Naive thymus-derived CD4-positive, alpha-beta T cell (primary cell): ENCODE measurements around the gene SH3D19. TPM values are rescaled to one million over a fixed set of nuclear protein-coding genes. Genes with fewer than 3 reads are reported as not detected.

Source experiments
- ATAC-seq: fragments of 150-1000 bp; cut with Tn5 transposase; 2 replicates; pipeline ENCODE4 v1.10.0; 2021; ENCODE audit warnings: mild to moderate bottlenecking, moderate library complexity
- CTCF ChIA-PET: fragments of 350-600 bp; sonication (Branson Sonifier 250); formaldehyde crosslinking; loops from one replicate; lab custom pipeline; 2021; ENCODE audit warnings: antibody characterized with exemption; lab: Charles Lee
- POLR2A ChIA-PET: fragments of 350-600 bp; sonication (Branson Sonifier 250); formaldehyde crosslinking; loops from one replicate; lab custom pipeline; 2021; ENCODE audit warnings: antibody characterized with exemption, inconsistent platforms; lab: Charles Lee
- DNase-seq, 9 donors: peaks; one replicate each; pipeline versions ENCODE4 v3.0.0 to v3.0.0-alpha.2; 2020 to 2022; ENCODE audit warnings: mixed read lengths in 1 of 9
- H3K27ac ChIP-seq: one replicate; pipeline ENCODE4 v1.7.0; 2013; ENCODE audit warnings: mild to moderate bottlenecking, low read depth, low read length, moderate library complexity
- H3K27me3 ChIP-seq, 2 donors: one replicate each; pipeline ENCODE4 v1.7.0; 2013; ENCODE audit warnings: low read length in 2 of 2, mild to moderate bottlenecking in 2 of 2, moderate library complexity in 2 of 2; ENCODE audit not compliant: control insufficient read depth in 2 of 2, insufficient read depth in 2 of 2
- H3K36me3 ChIP-seq, 3 experiments: 1 replicate in 2 of 3; 2 replicates in 1 of 3; pipeline ENCODE4 v1.7.0; 2013; ENCODE audit warnings: low read length in 3 of 3, mild to moderate bottlenecking in 3 of 3, moderate library complexity in 1 of 3; ENCODE audit not compliant: insufficient read depth in 3 of 3, control insufficient read depth in 2 of 3
- H3K4me1 ChIP-seq, 2 donors: one replicate each; pipeline ENCODE4 v1.7.0; 2013; ENCODE audit warnings: low read length in 2 of 2, mild to moderate bottlenecking in 2 of 2, moderate library complexity in 1 of 2; ENCODE audit not compliant: control insufficient read depth in 2 of 2, insufficient read depth in 2 of 2
- H3K4me3 ChIP-seq: 2 replicates; pipeline ENCODE4 v1.7.0; 2013; ENCODE audit warnings: mild to moderate bottlenecking, low read length
- H3K9me3 ChIP-seq, 3 experiments: 1 replicate in 2 of 3; 2 replicates in 1 of 3; pipeline ENCODE4 v1.7.0; 2013; ENCODE audit warnings: low read length in 3 of 3; ENCODE audit not compliant: control insufficient read depth in 2 of 3
- H3K27ac Mint-ChIP-seq, 9 donors: one replicate each; pipeline ENCODE4 v1.8.0; 2020 to 2022; ENCODE audit warnings: mixed read lengths in 9 of 9, mild to moderate bottlenecking in 8 of 9, moderate library complexity in 5 of 9, inconsistent platforms in 2 of 9
- H3K27me3 Mint-ChIP-seq, 5 donors: one replicate each; pipeline ENCODE4 v1.8.0; 2021 to 2022; ENCODE audit warnings: mixed read lengths in 5 of 5, mild to moderate bottlenecking in 1 of 5
- H3K36me3 Mint-ChIP-seq, 5 donors: one replicate each; pipeline ENCODE4 v1.8.0; 2020 to 2022; ENCODE audit warnings: mixed read lengths in 5 of 5, mild to moderate bottlenecking in 3 of 5, inconsistent platforms in 1 of 5
- H3K4me1 Mint-ChIP-seq, 7 donors: one replicate each; pipeline ENCODE4 v1.8.0; 2020 to 2022; ENCODE audit warnings: mixed read lengths in 7 of 7, mild to moderate bottlenecking in 3 of 7, inconsistent platforms in 1 of 7
- H3K4me3 Mint-ChIP-seq, 10 donors: one replicate each; pipeline ENCODE4 v1.8.0; 2020 to 2022; ENCODE audit warnings: mild to moderate bottlenecking in 10 of 10, mixed read lengths in 10 of 10, moderate library complexity in 6 of 10, inconsistent platforms in 2 of 10
- H3K9me3 Mint-ChIP-seq, 11 donors: one replicate each; pipeline ENCODE4 v1.8.0; 2020 to 2022; ENCODE audit warnings: mixed read lengths in 11 of 11, mild to moderate bottlenecking in 4 of 11, inconsistent platforms in 1 of 11, moderate library complexity in 1 of 11
- intact Hi-C, 2 donors: fragments of 100-400 bp; cut with micrococcal nuclease; formaldehyde crosslinking; loops; one replicate each; pipeline ENCODE4 v1.15.1; 2023
- polyA plus RNA-seq, 2 donors: library from polyadenylated mRNA; unstranded; fragments of 300-500 nt; fragmentation: Illumina TruSeq; gene quantifications; one replicate each; pipeline ENCODE4 v1.2.3, GENCODE V29; 2021
- total RNA-seq, 6 experiments: library from RNA in 5 of 6; stranded (reverse) in 5 of 6; gene quantifications; 1 replicate in 5 of 6; 2 replicates in 1 of 6; pipeline ENCODE4 v1.2.3 and lab custom pipeline; 2021 to 2026

SH3D19 gene
- total and polyA plus RNA-seq, 7 experiments from 2014 or later = 0.66 to 1.8 (median 1.0) TPM; not detected in 2

DNA sequence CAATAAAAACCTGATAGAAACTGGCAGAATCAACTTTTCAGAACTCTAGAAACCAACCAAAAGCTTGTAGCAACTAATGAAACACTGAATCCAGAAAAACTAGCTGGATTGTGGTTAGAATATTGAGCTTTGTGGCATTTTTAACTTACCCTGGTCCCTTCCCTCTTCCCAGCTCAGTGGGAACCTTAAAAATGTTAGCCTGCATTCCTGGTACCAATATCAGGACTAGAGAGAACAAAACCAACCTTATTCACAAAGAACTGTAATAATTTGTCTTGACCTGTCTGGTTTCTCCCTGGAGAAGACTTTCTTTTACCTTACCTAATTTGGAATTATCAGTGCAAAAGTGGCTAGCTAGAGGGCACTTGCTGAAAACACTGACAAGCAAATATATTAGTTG is 21.2 kb downstream of the SH3D19 start:
- H3K27ac Mint-ChIP-seq = no peak overlapping the region
- Histone ChIP-seq H3K27ac (no peak overlapping the region), H3K4me1 (no peaks in the 10 kb centered on the region), H3K27me3 (no peaks in the 10 kb centered on the region), H3K4me3 (no peak overlapping the region), H3K36me3 (no peaks in the 10 kb centered on the region), H3K9me3 (no peaks in the 10 kb centered on the region)
- peaks cover 0 to 2% (median 0%) of the 10 kb centered on the region in 11 donors for H3K9me3 Mint-ChIP-seq
- no peak overlapping the region for H3K4me3 Mint-ChIP-seq
- H3K27me3 Mint-ChIP-seq = peaks cover 0 to 8% (median 0%) of the 10 kb centered on the region in 5 donors
- DNase-seq (no peak), ATAC-seq (no peak)
- no peaks in the 10 kb centered on the region for H3K36me3 Mint-ChIP-seq
- CTCF ChIA-PET = no interaction called here
- no peaks in the 10 kb centered on the region for H3K4me1 Mint-ChIP-seq
- POLR2A ChIA-PET = no interaction called here
- intact Hi-C loops = no loop called here

DNA sequence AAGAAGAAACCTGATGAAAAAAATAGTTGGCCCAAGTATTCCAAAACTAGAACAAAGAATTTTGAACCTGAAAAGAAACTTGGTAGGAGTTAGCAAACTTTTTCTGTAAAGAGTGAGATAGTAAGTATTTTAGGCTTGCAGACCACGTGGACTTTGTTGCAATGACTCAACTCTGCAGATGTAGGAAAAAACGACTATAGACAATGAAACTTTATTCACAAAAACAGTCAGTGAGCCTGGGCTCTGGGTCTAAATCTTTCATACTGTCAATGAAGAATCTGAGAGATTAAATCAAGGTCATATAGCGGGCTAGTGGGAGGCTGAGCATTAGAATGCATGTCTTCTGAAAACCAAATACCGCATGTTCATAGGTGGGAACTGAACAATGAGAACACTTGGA is 23.0 kb downstream of the SH3D19 start:
- intact Hi-C loops = no loop called here
- Histone ChIP-seq H3K36me3 (no peaks in the 10 kb centered on the region), H3K27me3 (no peaks in the 10 kb centered on the region), H3K4me3 (no peak overlapping the region), H3K9me3 (no peaks in the 10 kb centered on the region), H3K27ac (no peak overlapping the region), H3K4me1 (no peaks in the 10 kb centered on the region)
- ChIA-PET CTCF (no interaction called here), POLR2A (no interaction called here)
- ATAC-seq (no peak), DNase-seq (no peak)
- Mint-ChIP-seq H3K27me3 (peaks cover 0 to 11% (median 5%) of the 10 kb centered on the region in 5 donors), H3K4me3 (no peak overlapping the region), H3K36me3 (no peaks in the 10 kb centered on the region), H3K9me3 (peaks cover 0 to 2% (median 0%) of the 10 kb centered on the region in 11 donors), H3K4me1 (no peaks in the 10 kb centered on the region), H3K27ac (no peak overlapping the region)

DNA sequence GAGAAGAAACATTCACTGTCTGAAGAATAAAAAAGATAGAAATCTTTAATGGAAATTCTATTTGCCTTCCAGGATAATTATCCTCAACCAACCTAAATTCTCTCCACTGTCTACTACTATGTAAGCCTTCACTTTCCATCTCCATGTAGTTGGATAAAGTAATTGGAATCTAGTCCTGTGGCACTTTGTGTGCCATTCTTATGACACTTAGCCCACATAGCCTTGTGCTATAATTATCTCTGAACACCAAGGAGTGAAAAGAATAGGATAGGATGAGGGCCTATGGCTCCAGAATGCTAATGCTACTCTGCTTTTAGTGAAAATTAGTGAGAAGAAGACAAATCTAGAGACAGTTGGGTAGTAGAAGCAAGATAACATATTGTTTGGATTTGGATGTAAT is 28.2 kb downstream of the SH3D19 start:
- Histone ChIP-seq H3K9me3 (no peaks in the 10 kb centered on the region), H3K27me3 (no peaks in the 10 kb centered on the region), H3K36me3 (no peaks in the 10 kb centered on the region), H3K4me1 (no peaks in the 10 kb centered on the region), H3K4me3 (no peak overlapping the region), H3K27ac (no peak overlapping the region)
- DNase-seq (no peak), ATAC-seq (no peak)
- Mint-ChIP-seq H3K4me3 (no peak overlapping the region), H3K27ac (no peak overlapping the region), H3K27me3 (peaks cover 0 to 11% (median 4%) of the 10 kb centered on the region in 5 donors), H3K4me1 (no peaks in the 10 kb centered on the region), H3K36me3 (no peaks in the 10 kb centered on the region), H3K9me3 (peaks cover 0 to 2% (median 0%) of the 10 kb centered on the region in 11 donors)
- POLR2A ChIA-PET = no interaction called here
- intact Hi-C loops = no loop called here
- CTCF ChIA-PET = no interaction called here

DNA sequence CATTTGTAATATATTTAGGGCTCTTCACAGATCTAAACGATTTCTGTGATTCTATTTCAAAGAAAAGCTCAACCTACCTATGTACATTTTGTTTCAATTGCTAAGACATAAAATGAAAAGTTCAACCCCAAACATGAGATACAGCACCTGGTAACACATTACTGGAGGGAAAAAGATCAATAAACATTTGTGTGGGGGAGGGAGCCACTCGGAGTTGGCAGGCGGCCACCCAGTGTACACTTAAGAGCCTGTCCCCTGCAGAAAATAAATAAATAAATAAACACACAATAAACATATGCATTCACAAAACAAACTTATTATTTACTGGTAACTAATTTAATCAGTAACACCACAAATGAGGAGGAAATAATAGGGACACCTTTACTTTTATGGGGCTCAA is 29.2 kb downstream of the SH3D19 start:
- Mint-ChIP-seq H3K9me3 (no peaks in the 10 kb centered on the region), H3K36me3 (no peaks in the 10 kb centered on the region), H3K27ac (no peak overlapping the region), H3K27me3 (peaks cover 0 to 7% (median 4%) of the 10 kb centered on the region in 5 donors), H3K4me3 (no peak overlapping the region), H3K4me1 (no peaks in the 10 kb centered on the region)
- no peak for ATAC-seq
- H3K4me1 ChIP-seq = no peaks in the 10 kb centered on the region
- no peaks in the 10 kb centered on the region for H3K36me3 ChIP-seq
- H3K27ac ChIP-seq = no peak overlapping the region
- H3K4me3 ChIP-seq = no peak overlapping the region
- H3K9me3 ChIP-seq = no peaks in the 10 kb centered on the region
- POLR2A ChIA-PET = no interaction called here
- CTCF ChIA-PET = no interaction called here
- H3K27me3 ChIP-seq = no peaks in the 10 kb centered on the region
- DNase-seq = no peak
- intact Hi-C loops = no loop called here

DNA sequence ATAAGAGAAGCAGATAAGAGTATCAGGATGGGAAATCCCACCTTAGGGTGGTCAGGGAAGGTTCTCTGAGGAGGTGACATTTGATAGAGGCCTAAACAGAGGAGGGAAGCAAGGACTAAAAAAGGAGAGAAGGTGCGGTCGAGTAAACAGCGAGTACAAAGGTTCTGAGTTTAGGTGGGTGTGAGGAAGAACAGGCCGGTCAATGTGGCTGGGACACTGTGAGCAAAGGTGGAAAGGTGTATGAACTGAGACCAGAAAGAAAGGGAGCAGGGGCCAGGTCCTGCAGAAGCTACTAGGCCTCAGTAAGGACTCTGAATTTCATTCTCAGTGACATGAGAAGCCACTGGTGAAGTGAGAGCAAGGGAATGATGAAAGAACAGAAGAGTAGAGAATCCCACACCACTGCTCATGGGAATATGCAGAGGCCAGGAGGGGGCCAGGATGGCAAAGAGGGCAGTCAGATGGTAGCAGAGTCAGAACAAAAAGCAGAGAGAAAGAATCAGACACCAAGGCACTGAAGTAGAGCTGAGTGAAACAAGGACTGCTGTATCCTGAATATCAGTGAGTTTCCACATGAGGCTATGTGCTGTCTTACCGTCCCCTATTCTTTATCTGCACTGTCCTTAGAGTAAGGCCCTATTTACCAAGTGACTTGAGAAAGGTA is 30.4 kb downstream of the SH3D19 start:
- DNase-seq = no peak
- ChIA-PET CTCF (no interaction called here), POLR2A (no interaction called here)
- no peak for ATAC-seq
- Histone ChIP-seq H3K27ac (no peak overlapping the region), H3K36me3 (no peaks in the 10 kb centered on the region), H3K4me3 (no peak overlapping the region), H3K9me3 (no peaks in the 10 kb centered on the region), H3K27me3 (no peaks in the 10 kb centered on the region), H3K4me1 (no peaks in the 10 kb centered on the region)
- H3K27ac Mint-ChIP-seq = no peak overlapping the region
- H3K9me3 Mint-ChIP-seq = peaks cover 0 to 3% (median 0%) of the 10 kb centered on the region in 11 donors
- intact Hi-C loops = no loop called here
- H3K4me1 Mint-ChIP-seq = no peaks in the 10 kb centered on the region
- H3K4me3 Mint-ChIP-seq = no peak overlapping the region
- no peaks in the 10 kb centered on the region for H3K36me3 Mint-ChIP-seq
- H3K27me3 Mint-ChIP-seq = peaks cover 0 to 5% (median 3%) of the 10 kb centered on the region in 5 donors

DNA sequence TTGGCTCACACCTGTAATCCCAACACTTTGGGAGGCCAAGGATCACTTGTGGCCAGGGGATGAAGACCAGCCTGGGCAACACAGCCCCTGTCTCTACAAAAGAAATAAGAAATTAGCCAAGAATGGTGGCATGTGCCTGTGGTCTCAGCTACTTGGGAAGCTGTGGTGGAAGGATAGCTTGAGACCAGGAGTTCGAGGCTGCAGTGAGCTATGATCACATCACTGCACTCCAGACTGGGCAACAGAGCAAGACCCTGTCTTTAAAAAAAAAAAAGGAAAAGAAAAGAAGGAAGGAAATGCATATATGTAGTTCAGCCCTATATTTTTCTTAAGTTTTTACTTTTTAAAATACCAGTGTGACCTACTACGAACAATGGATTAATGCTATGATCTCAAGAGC is 33.4 kb downstream of the SH3D19 start:
- POLR2A ChIA-PET = no interaction called here
- no peak overlapping the region for H3K27ac ChIP-seq
- intact Hi-C loops = no loop called here
- Mint-ChIP-seq H3K27me3 (no peaks in the 10 kb centered on the region), H3K9me3 (peaks cover 0 to 6% (median 0%) of the 10 kb centered on the region in 11 donors), H3K27ac (no peak overlapping the region), H3K4me1 (no peaks in the 10 kb centered on the region), H3K4me3 (no peak overlapping the region), H3K36me3 (no peaks in the 10 kb centered on the region)
- CTCF ChIA-PET = no interaction called here
- ATAC-seq (no peak), DNase-seq (no peak)
- H3K36me3 ChIP-seq = no peaks in the 10 kb centered on the region
- H3K4me1 ChIP-seq = no peaks in the 10 kb centered on the region
- H3K4me3 ChIP-seq = no peak overlapping the region
- H3K9me3 ChIP-seq = no peaks in the 10 kb centered on the region
- no peaks in the 10 kb centered on the region for H3K27me3 ChIP-seq

DNA sequence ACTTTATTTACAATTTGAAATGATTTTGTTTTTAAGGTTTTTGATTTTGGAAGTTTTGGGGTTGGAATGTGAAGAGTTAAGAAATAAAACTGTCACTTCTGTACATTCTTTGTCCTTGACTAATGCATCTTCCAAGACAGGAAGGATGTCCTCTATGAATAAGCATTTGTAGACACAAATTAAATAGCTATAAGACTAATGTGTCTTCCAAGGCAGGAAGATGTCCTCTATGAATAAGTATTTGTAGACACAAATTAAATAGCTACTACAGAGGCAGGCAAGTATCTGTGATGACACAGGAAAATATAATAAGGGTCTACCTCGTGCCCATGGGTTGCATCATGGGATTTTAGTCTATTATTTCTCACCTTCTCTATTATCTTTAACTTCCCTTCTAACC is 33.9 kb downstream of the SH3D19 start:
- CTCF ChIA-PET = no interaction called here
- no peak for ATAC-seq
- intact Hi-C loops = no loop called here

More for the DNA sequence above, 33.9 kb downstream of the SH3D19 start:
- Histone ChIP-seq H3K4me1 (no peaks in the 10 kb centered on the region), H3K9me3 (no peaks in the 10 kb centered on the region), H3K27ac (no peak overlapping the region), H3K4me3 (no peak overlapping the region), H3K27me3 (no peaks in the 10 kb centered on the region), H3K36me3 (no peaks in the 10 kb centered on the region)
- no peak for DNase-seq
- POLR2A ChIA-PET = no interaction called here
- no peak overlapping the region for H3K27ac Mint-ChIP-seq
- H3K27me3 Mint-ChIP-seq = no peaks in the 10 kb centered on the region
- no peaks in the 10 kb centered on the region for H3K36me3 Mint-ChIP-seq
- peaks cover 0 to 6% (median 0%) of the 10 kb centered on the region in 11 donors for H3K9me3 Mint-ChIP-seq
- no peaks in the 10 kb centered on the region for H3K4me1 Mint-ChIP-seq
- no peak overlapping the region for H3K4me3 Mint-ChIP-seq
